Smooth muscle cell (in vitro differentiated cells): ENCODE measurements around the gene F13A1. TPM values are rescaled to one million over a fixed set of nuclear protein-coding genes. Genes with fewer than 3 reads are reported as not detected.

Experiments
- DNase-seq: peaks from one replicate; lab custom pipeline; 2025; ENCODE audit not compliant: unreplicated experiment; lab: John Stamatoyannopoulos, UW
- H2AFZ ChIP-seq: fragments of 200-600 bp; sonication (generic); 2 replicates; pipeline ENCODE4 v1.6.0; 2016; ENCODE audit warnings: antibody characterized with exemption, low read depth, mild to moderate bottlenecking
- H3F3A ChIP-seq: fragments of 200-600 bp; sonication (generic); 2 replicates; pipeline ENCODE4 v1.6.0; 2017; ENCODE audit warnings: antibody characterized with exemption, low read depth
- H3K27ac ChIP-seq: fragments of 200-600 bp; sonication (generic); 2 replicates; pipeline ENCODE4 v1.5.1; 2016; ENCODE audit warnings: low read depth, mild to moderate bottlenecking
- H3K27me3 ChIP-seq: fragments of 200-600 bp; sonication (generic); 2 replicates; pipeline ENCODE4 v1.6.1; 2016; ENCODE audit warnings: low read depth, mild to moderate bottlenecking
- H3K36me3 ChIP-seq: fragments of 200-600 bp; sonication (generic); 2 replicates; pipeline ENCODE4 v1.5.1; 2016; ENCODE audit warnings: low read depth
- H3K4me1 ChIP-seq: fragments of 200-600 bp; sonication (generic); 2 replicates; pipeline ENCODE4 v1.5.1; 2016; ENCODE audit warnings: low read depth
- H3K4me2 ChIP-seq: fragments of 200-600 bp; sonication (generic); 2 replicates; pipeline ENCODE4 v1.6.0; 2016; ENCODE audit warnings: mild to moderate bottlenecking
- H3K4me3 ChIP-seq: fragments of 200-600 bp; sonication (generic); 2 replicates; pipeline ENCODE4 v1.5.1; 2016; ENCODE audit warnings: mild to moderate bottlenecking
- H3K79me2 ChIP-seq: fragments of 200-600 bp; sonication (generic); 2 replicates; pipeline ENCODE4 v1.6.0; 2016; ENCODE audit warnings: low read depth, mild to moderate bottlenecking
- H3K9ac ChIP-seq: fragments of 200-600 bp; sonication (generic); 2 replicates; pipeline ENCODE4 v1.6.0; 2016; ENCODE audit warnings: low read depth
- H3K9me3 ChIP-seq: fragments of 200-600 bp; sonication (generic); replicated peaks from 2 replicates; pipeline ENCODE4 v1.5.1; 2016; ENCODE audit warnings: low read depth
- H4K20me1 ChIP-seq: fragments of 200-600 bp; sonication (generic); 2 replicates; pipeline ENCODE4 v1.6.0; 2016; ENCODE audit warnings: low read depth
- WGBS: methylation state at CpG from one replicate; pipeline ENCODE4 v1.1.7; 2016; ENCODE audit warnings: low lambda C conversion rate; 5-methylcytosine and 5-hydroxymethylcytosine counted together
- polyA plus RNA-seq: library from polyadenylated mRNA; unstranded; fragments of >200 nt; fragmentation: Nextera tagmentation; extraction: Ambion mirVana; gene quantifications from 2 replicates; pipeline ENCODE4 v1.2.1, GENCODE V29; 2016
- total RNA-seq: library from RNA; depleted of rRNA; stranded (reverse); fragments of >200 nt; gene quantifications from 2 replicates; pipeline ENCODE4 v1.2.3, GENCODE V29; 2014
- TF ChIP-seq, protein P1 (sequence below): fragments of 200-600 bp; sonication (generic); IDR thresholded peaks from 2 replicates; pipeline ENCODE4 v1.5.1; 2017; ENCODE audit warnings: borderline replicate concordance, mild to moderate bottlenecking, antibody characterized with exemption; ENCODE audit not compliant: insufficient read depth, poor library complexity, severe bottlenecking

F13A1 gene
- total and polyA plus RNA-seq, 2 experiments from 2014 or later, result 0.22 TPM; not detected in 1

DNA sequence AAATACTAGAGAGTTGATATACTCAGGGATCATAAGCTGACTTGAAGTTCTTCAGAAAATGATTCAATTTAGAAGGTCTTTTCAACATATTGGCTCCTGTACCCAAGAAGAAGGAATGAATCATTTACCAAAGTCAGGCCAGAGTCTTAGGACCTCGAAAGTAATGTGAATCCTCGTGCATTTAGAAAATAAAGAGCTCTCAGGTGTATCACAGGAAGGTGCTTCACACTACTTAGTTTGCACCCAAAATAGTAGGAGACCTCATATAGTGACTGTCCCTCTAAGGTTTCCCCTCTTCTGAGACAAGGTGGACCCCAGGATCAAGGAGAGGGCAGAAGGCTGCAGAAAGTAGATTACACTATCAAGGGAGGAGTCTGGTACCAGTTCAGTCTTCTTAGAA is 71.8 kb downstream of the F13A1 start:
- Histone ChIP-seq H2AFZ (no peak overlapping the region), H3K4me2 (no peak overlapping the region), H3K4me1 (no peaks in the 10 kb centered on the region), H3K27ac (no peak overlapping the region), H4K20me1 (no peaks in the 10 kb centered on the region), H3F3A (no peaks in the 10 kb centered on the region), H3K36me3 (no peaks in the 10 kb centered on the region), H3K9me3 (no peaks in the 10 kb centered on the region), H3K27me3 (peaks cover 7% of the 10 kb centered on the region), H3K9ac (no peak overlapping the region), H3K4me3 (no peak overlapping the region), H3K79me2 (no peaks in the 10 kb centered on the region)
- no peak for DNase-seq
- 70% methylated on average over 2 of the region's 2 CpGs for WGBS
- TF ChIP-seq, protein P1, sequence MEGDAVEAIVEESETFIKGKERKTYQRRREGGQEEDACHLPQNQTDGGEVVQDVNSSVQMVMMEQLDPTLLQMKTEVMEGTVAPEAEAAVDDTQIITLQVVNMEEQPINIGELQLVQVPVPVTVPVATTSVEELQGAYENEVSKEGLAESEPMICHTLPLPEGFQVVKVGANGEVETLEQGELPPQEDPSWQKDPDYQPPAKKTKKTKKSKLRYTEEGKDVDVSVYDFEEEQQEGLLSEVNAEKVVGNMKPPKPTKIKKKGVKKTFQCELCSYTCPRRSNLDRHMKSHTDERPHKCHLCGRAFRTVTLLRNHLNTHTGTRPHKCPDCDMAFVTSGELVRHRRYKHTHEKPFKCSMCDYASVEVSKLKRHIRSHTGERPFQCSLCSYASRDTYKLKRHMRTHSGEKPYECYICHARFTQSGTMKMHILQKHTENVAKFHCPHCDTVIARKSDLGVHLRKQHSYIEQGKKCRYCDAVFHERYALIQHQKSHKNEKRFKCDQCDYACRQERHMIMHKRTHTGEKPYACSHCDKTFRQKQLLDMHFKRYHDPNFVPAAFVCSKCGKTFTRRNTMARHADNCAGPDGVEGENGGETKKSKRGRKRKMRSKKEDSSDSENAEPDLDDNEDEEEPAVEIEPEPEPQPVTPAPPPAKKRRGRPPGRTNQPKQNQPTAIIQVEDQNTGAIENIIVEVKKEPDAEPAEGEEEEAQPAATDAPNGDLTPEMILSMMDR, result no peak

DNA sequence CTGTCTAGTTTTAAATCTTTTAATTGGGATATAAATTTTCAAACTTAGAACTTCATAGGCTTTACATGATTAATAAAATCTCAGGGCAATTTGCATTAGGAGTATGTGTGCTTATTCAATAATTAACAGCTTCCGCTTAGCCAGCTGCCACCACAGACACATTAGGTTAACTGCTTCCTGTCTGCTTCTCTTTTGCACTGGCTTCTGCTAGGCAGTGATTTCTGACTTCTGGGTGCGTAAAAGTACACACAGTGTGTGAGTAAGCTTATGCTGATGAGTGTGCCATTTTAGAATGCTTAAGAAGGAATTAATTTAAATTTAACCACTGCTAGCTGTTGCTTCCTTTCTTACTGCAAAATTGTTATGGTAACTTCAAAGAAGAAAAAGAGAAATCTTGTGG is 73.9 kb downstream of the F13A1 start:
- no peaks in the 10 kb centered on the region for H3K79me2 ChIP-seq
- no peak for DNase-seq
- no peak overlapping the region for H3K27ac ChIP-seq
- H3K27me3 ChIP-seq, result peaks cover 9% of the 10 kb centered on the region
- H3K9me3 ChIP-seq, result no peaks in the 10 kb centered on the region
- H3K9ac ChIP-seq, result no peak overlapping the region
- H2AFZ ChIP-seq, result no peak overlapping the region
- no peaks in the 10 kb centered on the region for H3K36me3 ChIP-seq
- no peak overlapping the region for H3K4me2 ChIP-seq
- no peaks in the 10 kb centered on the region for H3K4me1 ChIP-seq
- TF ChIP-seq, protein P1, result no peak
- no peaks in the 10 kb centered on the region for H3F3A ChIP-seq
- H3K4me3 ChIP-seq, result no peak overlapping the region
- WGBS, result 36% methylated on average over 2 of the region's 2 CpGs
- H4K20me1 ChIP-seq, result no peaks in the 10 kb centered on the region

DNA sequence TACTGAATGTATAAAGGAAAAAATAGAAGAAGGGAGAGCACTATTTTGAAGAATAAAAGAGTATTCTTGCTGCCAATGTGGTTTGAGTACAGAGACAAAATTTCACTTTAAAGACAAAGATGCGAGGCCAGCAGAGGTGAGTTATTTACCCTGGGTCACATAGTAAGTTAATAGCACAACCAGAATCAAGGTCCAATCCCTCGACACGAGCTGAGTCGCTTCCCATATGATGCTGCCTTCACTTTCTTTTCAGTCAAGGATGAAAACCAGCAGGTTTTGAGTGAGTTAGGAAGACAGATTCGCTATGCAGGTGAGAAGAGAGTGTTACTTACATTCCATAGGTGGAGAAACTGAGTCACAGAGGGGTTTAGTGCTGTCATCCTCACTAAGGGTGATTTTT is 75.8 kb downstream of the F13A1 start:
- TF ChIP-seq, protein P1, result no peak
- WGBS, result 89% methylated on average over 5 of the region's 5 CpGs
- Histone ChIP-seq H3K36me3 (no peaks in the 10 kb centered on the region), H3K4me2 (no peak overlapping the region), H3K4me1 (no peaks in the 10 kb centered on the region), H3K9me3 (no peaks in the 10 kb centered on the region), H3K4me3 (no peak overlapping the region), H3K27ac (no peak overlapping the region), H3K27me3 (peaks cover 19% of the 10 kb centered on the region), H2AFZ (no peak overlapping the region), H3K9ac (no peak overlapping the region), H4K20me1 (no peaks in the 10 kb centered on the region), H3K79me2 (no peaks in the 10 kb centered on the region), H3F3A (no peaks in the 10 kb centered on the region)
- no peak for DNase-seq

DNA sequence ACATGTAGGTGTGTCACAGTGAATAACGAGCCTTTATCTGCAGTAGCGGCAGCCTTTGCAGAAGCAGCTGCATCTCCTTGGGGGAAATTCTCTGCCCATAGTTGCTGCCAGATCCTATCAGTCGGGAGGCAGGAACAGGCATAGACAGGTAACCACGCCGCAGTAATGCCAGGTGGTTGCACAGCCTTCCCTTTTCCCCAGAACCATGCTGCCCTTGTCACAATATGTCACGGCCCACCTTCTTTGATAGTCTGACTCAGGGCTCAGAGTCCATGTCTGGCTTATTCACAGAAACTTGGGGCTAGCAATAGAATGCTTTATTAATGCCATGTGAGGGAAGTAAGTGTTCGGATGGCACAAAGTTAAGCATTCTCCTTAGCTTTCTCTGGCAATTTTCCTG is 76.6 kb downstream of the F13A1 start:
- H3K27me3 ChIP-seq, result peaks cover 18% of the 10 kb centered on the region
- no peaks in the 10 kb centered on the region for H4K20me1 ChIP-seq
- H3K9me3 ChIP-seq, result no peaks in the 10 kb centered on the region
- H3K4me1 ChIP-seq, result no peaks in the 10 kb centered on the region
- no peak overlapping the region for H2AFZ ChIP-seq
- no peaks in the 10 kb centered on the region for H3K36me3 ChIP-seq
- DNase-seq, result no peak
- H3K4me3 ChIP-seq, result no peak overlapping the region
- H3F3A ChIP-seq, result no peaks in the 10 kb centered on the region
- H3K9ac ChIP-seq, result no peak overlapping the region
- no peak overlapping the region for H3K4me2 ChIP-seq
- no peak overlapping the region for H3K27ac ChIP-seq
- TF ChIP-seq, protein P1, result no peak
- WGBS, result 79% methylated on average over 7 of the region's 7 CpGs
- no peaks in the 10 kb centered on the region for H3K79me2 ChIP-seq
